Spleen (tissue), 11 donors: ENCODE results near the gene RGS19. TPM values are rescaled to one million over a fixed set of nuclear protein-coding genes. Genes with fewer than 3 reads are reported as not detected.

Source experiments
- DNase-seq: peaks from one replicate; pipeline ENCODE4 v3.0.0-alpha.2; 2020
- H3K27ac ChIP-seq, 8 donors: fragments of 200-600 bp; sonication (generic) in 7 of 8; 1 replicate in 4 of 8; 2 replicates in 4 of 8; pipeline versions ENCODE4 v1.5.0 to v1.8.0; 2016 to 2021; ENCODE audit warnings: inconsistent platforms in 4 of 8, mild to moderate bottlenecking in 4 of 8, moderate library complexity in 1 of 8
- H3K27me3 ChIP-seq, 7 donors: fragments of 200-600 bp; sonication (generic) in 6 of 7; replicated peaks in 1 of 7; 1 replicate in 4 of 7; 2 replicates in 3 of 7; pipeline versions ENCODE4 v1.5.0 to v1.8.0; 2016 to 2021; ENCODE audit warnings: inconsistent platforms in 3 of 7, mild to moderate bottlenecking in 1 of 7
- H3K36me3 ChIP-seq, 6 donors: fragments of 200-600 bp; sonication (generic) in 5 of 6; 1 replicate in 4 of 6; 2 replicates in 2 of 6; pipeline versions ENCODE4 v1.5.0 to v1.8.0; 2016 to 2021; ENCODE audit warnings: inconsistent platforms in 2 of 6
- H3K4me1 ChIP-seq, 6 donors: fragments of 200-600 bp; sonication (generic) in 5 of 6; 1 replicate in 3 of 6; 2 replicates in 3 of 6; pipeline versions ENCODE4 v1.5.0 to v1.8.0; 2016 to 2021; ENCODE audit warnings: inconsistent platforms in 3 of 6
- H3K4me3 ChIP-seq, 8 donors: fragments of 200-600 bp; sonication (generic) in 7 of 8; 1 replicate in 4 of 8; 2 replicates in 4 of 8; pipeline versions ENCODE4 v1.5.0 to v1.8.0; 2016 to 2021; ENCODE audit warnings: inconsistent platforms in 4 of 8, mild to moderate bottlenecking in 4 of 8, moderate library complexity in 2 of 8
- H3K9me3 ChIP-seq, 8 donors: fragments of 200-600 bp; sonication (generic) in 7 of 8; 1 replicate in 4 of 8; 2 replicates in 4 of 8; pipeline versions ENCODE4 v1.5.0 to v1.8.0; 2016 to 2021; ENCODE audit warnings: inconsistent platforms in 4 of 8
- POLR2A ChIP-seq, 3 donors: fragments of 450-650 bp; IDR thresholded peaks; one replicate each; pipeline ENCODE4 v1.5.1; 2017; ENCODE audit warnings: antibody characterized with exemption in 3 of 3, mild to moderate bottlenecking in 1 of 3
- POLR2AphosphoS5 ChIP-seq, 3 donors: sonication (generic); formaldehyde crosslinking; IDR thresholded peaks; one replicate each; pipeline ENCODE4 v1.5.1; 2017; ENCODE audit warnings: antibody characterized with exemption in 3 of 3
- WGBS, 5 donors: extraction: QIAGEN DNeasy Blood & Tissue Kit in 3 of 5; methylation state at CpG; one replicate each; pipeline versions ENCODE4 v1.1.5 to v1.1.7; 2013 to 2018; 5-methylcytosine and 5-hydroxymethylcytosine counted together
- intact Hi-C: fragments of 100-400 bp; cut with DNase I; formaldehyde crosslinking; loops from one replicate; pipeline ENCODE4 v1.15.0; 2023; ENCODE audit warnings: low total_unique reads
- polyA plus RNA-seq, 3 donors: library from polyadenylated mRNA; stranded (reverse); fragments of 200-250 nt; gene quantifications; one replicate each; pipeline ENCODE4 v1.2.1, GENCODE V29; 2013
- total RNA-seq, 7 donors: library from RNA; depleted of rRNA in 3 of 7; stranded (reverse); fragments of >200 nt in 3 of 7; fragmentation: NEBNext Ultra II Directional in 4 of 7; extraction: Animal tissue kit (Norgen Biotek cat#: 25700) in 4 of 7; gene quantifications; one replicate each; pipeline versions ENCODE4 v1.1.0 to v1.2.1, GENCODE V29; 2016 to 2021
- TF ChIP-seq, protein P1 (sequence below), 11 experiments: fragments of 200-600 bp in 7 of 11; fragments of 450-650 bp in 4 of 11; sonication (generic) in 4 of 11; IDR thresholded peaks in 8 of 11; conservative IDR thresholded peaks in 3 of 11; 1 replicate in 7 of 11; 2 replicates in 4 of 11; pipeline versions ENCODE4 v1.4.0 to v1.8.0; 2016 to 2021; ENCODE audit warnings: antibody characterized with exemption in 11 of 11, inconsistent platforms in 4 of 11, mild to moderate bottlenecking in 1 of 11
- donor health status: healthy with polysubstance abuse.
- donor health status: DM: no; HTN: no; CAD: no; lungs with moderate emphysema.
- donor health status: DM: no; HTN: no; CAD: no.
- donor health status: Bipolar disorder and iron deficiency.
- donor health status: healthy.
- donor health status: DM: no; HTN: no; CAD: no.
- donor health status: DM: yes; HTN: yes; CAD: no.

The RGS19 gene
- total and polyA plus RNA-seq, 10 donors, result 80.4 to 186 (median 102) TPM

DNA sequence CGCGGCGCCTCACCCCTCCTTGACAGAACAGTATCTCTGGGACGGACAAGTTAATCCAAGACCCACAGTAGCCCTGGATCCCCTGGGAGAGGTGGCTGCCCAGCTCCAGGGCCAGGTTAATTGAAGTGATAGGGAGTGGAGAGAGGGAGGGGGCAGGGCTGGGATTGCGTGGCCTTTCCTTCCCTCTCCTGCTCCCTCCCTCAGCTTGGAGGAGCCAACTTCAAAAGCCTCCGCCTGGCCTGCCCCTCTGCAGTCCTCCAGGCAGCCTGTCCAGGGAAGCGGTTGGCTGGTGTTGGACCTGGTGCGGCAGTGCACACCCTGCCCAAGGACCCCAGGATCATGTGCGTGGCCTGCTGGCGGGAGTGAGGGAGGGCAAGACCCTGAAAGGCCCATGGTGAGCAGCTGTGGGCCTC lies 43.4 kb downstream of the RGS19 start, which contains the start of gene C20orf204:
TSS of gene C20orf204 (plus strand) at position 250 of the 413 bp plus-strand sequence. CDS start at position 392, 142 bp downstream.
- peak within 1 kb of the TSS in 5 of 8 donors; percentile 23 to 71 (median 48) for H3K27ac ChIP-seq
- peaks cover 19 to 78% (median 55%) of the 10 kb centered on the region in 6 donors for H3K4me1 ChIP-seq
- peak in 1 of 3 donors; percentile 45 for TF ChIP-seq POLR2AphosphoS5 (IDR thresholded peaks at IDR 0.05)
- TF ChIP-seq, protein P1, sequence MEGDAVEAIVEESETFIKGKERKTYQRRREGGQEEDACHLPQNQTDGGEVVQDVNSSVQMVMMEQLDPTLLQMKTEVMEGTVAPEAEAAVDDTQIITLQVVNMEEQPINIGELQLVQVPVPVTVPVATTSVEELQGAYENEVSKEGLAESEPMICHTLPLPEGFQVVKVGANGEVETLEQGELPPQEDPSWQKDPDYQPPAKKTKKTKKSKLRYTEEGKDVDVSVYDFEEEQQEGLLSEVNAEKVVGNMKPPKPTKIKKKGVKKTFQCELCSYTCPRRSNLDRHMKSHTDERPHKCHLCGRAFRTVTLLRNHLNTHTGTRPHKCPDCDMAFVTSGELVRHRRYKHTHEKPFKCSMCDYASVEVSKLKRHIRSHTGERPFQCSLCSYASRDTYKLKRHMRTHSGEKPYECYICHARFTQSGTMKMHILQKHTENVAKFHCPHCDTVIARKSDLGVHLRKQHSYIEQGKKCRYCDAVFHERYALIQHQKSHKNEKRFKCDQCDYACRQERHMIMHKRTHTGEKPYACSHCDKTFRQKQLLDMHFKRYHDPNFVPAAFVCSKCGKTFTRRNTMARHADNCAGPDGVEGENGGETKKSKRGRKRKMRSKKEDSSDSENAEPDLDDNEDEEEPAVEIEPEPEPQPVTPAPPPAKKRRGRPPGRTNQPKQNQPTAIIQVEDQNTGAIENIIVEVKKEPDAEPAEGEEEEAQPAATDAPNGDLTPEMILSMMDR (IDR thresholded peaks at IDR 0.05 in 8 of 11, conservative IDR thresholded peaks at IDR 0.05 in 3 of 11), result no peak
- H3K4me3 ChIP-seq, result no peak within 1 kb of the TSS
- WGBS, 5 donors, result 79 to 94% (median 86%) methylated on average over 10 of the region's 10 CpGs
- peaks cover 0 to 47% (median 3%) of the 10 kb centered on the region in 7 donors for H3K27me3 ChIP-seq
- intact Hi-C loops, result loop anchor here (10.0 kb wide), 1 partner anchor 51 kb away; the partner anchor contains the start of gene PRPF6
- peaks cover 0 to 48% (median 38%) of the 10 kb centered on the region in 6 donors for H3K36me3 ChIP-seq
- no peaks in the 10 kb centered on the region for H3K9me3 ChIP-seq
- no peak for DNase-seq

DNA sequence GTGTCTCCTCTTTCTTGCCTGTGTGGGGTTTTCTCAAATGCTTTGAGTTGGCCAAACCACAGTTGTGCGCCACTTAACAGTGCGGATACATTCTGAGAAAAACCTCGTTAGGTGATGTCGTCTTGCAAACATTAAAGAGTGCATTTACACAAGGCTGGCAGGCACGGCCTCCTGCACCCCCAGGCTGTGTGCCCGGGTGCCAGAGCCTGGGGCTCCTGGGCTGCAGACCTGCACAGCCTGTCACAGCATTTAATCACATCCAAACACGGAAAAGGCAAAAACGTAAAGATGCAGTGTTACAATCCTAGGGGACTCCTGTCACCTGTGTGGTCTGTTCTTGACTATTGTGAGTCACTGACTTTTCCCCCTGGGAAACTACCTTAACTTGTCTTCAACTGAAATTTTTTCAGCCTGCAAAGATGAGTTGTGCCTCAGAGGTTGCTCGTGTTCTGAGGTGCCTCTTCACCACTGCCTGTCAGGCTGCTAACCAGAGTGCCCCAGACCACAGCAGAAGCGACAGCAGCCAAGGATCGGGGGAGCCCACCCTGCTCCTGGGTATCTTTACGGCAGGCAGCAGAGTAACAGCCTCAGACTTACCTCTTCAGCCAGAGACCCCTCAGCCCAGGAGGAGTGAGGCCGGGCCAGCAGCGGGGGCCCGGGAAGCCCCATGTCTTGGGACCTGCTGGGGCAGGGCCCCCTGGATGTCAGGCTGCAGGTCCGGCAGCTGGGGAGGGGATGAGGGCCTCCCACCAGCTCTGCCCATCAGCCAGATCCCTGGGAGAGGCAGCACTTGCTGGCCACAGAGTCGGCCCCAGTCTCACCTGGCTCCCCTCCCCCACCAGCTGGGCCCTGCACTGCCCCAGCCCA lies 44.0 kb downstream of the RGS19 start:
- no peak overlapping the region for H3K4me3 ChIP-seq
- H3K27me3 ChIP-seq, result peaks cover 0 to 40% (median 3%) of the 10 kb centered on the region in 7 donors
- 76 to 80% (median 77%) methylated on average over 15 to 17 of the region's 17 CpGs for WGBS, 5 donors
- H3K4me1 ChIP-seq, result peaks cover 19 to 71% (median 52%) of the 10 kb centered on the region in 6 donors
- peak; percentile 73 for DNase-seq
- H3K27ac ChIP-seq, result peak overlapping the region in 5 of 8 donors; percentile 23 to 71 (median 48)
- H3K36me3 ChIP-seq, result peaks cover 0 to 55% (median 44%) of the 10 kb centered on the region in 6 donors
- TF ChIP-seq POLR2AphosphoS5 (IDR thresholded peaks at IDR 0.05) (peak in 2 of 3 donors; percentile 5 to 36), POLR2A (IDR thresholded peaks at IDR 0.05) (no peak)
- no peaks in the 10 kb centered on the region for H3K9me3 ChIP-seq
- intact Hi-C loops, result loop anchor here (10.0 kb wide), 1 partner anchor 50 kb away; the partner anchor contains the start of gene PRPF6

DNA sequence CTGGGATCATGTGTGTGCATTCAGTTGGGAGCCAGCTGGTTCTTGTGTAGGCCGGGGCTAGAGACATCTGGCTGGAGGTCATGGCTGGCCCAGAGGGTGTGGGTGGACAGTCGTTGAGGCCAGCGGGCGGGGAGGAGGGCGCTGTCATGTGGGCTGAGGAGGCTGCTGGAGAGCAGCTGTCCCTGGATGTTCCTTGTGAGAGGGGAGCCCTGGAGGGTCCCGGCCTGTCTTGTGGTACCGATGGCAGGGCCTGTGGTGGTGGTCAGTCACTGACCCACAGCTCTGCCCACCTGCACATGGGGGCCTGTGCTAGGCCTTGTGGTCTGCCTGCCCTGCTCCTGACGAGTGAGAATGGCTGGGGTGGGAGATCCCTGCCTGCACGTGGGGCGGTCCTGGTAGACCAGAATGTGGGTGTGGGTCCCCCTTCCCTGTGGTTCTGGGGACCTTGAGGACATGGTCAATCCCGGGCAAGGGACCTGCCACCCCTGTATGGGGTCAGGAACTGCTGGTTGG lies 45.3 kb downstream of the RGS19 start:
- intact Hi-C loops, result loop anchor here (10.0 kb wide), 1 partner anchor 49 kb away; the partner anchor contains the start of gene PRPF6
- DNase-seq, result peak; percentile 71

More for the DNA sequence above, 45.3 kb downstream of the RGS19 start:
- Histone ChIP-seq H3K36me3 (peaks cover 0 to 67% (median 57%) of the 10 kb centered on the region in 6 donors), H3K27ac (peak overlapping the region in 3 of 8 donors; percentile 7 to 71 (median 50)), H3K4me1 (peaks cover 11 to 59% (median 40%) of the 10 kb centered on the region in 6 donors), H3K9me3 (no peaks in the 10 kb centered on the region), H3K4me3 (no peak overlapping the region), H3K27me3 (peaks cover 0 to 28% (median 3%) of the 10 kb centered on the region in 7 donors)
- 69 to 85% (median 78%) methylated on average over 7 to 11 of the region's 11 CpGs for WGBS, 5 donors
- TF ChIP-seq POLR2A (IDR thresholded peaks at IDR 0.05), result no peak
- TF ChIP-seq, protein P1 (IDR thresholded peaks at IDR 0.05 in 8 of 11, conservative IDR thresholded peaks at IDR 0.05 in 3 of 11), result no peak
- peak; percentile 15 to 66 (median 57) for TF ChIP-seq POLR2AphosphoS5 (IDR thresholded peaks at IDR 0.05)
